Measurements from ENCODE around the gene INTS3. TPM values are rescaled to one million over a fixed set of nuclear protein-coding genes. Genes with fewer than 3 reads are reported as not detected.

Gene INTS3, protein sequence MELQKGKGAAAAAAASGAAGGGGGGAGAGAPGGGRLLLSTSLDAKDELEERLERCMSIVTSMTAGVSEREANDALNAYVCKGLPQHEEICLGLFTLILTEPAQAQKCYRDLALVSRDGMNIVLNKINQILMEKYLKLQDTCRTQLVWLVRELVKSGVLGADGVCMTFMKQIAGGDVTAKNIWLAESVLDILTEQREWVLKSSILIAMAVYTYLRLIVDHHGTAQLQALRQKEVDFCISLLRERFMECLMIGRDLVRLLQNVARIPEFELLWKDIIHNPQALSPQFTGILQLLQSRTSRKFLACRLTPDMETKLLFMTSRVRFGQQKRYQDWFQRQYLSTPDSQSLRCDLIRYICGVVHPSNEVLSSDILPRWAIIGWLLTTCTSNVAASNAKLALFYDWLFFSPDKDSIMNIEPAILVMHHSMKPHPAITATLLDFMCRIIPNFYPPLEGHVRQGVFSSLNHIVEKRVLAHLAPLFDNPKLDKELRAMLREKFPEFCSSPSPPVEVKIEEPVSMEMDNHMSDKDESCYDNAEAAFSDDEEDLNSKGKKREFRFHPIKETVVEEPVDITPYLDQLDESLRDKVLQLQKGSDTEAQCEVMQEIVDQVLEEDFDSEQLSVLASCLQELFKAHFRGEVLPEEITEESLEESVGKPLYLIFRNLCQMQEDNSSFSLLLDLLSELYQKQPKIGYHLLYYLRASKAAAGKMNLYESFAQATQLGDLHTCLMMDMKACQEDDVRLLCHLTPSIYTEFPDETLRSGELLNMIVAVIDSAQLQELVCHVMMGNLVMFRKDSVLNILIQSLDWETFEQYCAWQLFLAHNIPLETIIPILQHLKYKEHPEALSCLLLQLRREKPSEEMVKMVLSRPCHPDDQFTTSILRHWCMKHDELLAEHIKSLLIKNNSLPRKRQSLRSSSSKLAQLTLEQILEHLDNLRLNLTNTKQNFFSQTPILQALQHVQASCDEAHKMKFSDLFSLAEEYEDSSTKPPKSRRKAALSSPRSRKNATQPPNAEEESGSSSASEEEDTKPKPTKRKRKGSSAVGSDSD
- total RNA-seq (2014; rRNA removed; shearing (Covaris generic)) = 20.7 and 21.1 TPM in 2 replicates

DNA sequence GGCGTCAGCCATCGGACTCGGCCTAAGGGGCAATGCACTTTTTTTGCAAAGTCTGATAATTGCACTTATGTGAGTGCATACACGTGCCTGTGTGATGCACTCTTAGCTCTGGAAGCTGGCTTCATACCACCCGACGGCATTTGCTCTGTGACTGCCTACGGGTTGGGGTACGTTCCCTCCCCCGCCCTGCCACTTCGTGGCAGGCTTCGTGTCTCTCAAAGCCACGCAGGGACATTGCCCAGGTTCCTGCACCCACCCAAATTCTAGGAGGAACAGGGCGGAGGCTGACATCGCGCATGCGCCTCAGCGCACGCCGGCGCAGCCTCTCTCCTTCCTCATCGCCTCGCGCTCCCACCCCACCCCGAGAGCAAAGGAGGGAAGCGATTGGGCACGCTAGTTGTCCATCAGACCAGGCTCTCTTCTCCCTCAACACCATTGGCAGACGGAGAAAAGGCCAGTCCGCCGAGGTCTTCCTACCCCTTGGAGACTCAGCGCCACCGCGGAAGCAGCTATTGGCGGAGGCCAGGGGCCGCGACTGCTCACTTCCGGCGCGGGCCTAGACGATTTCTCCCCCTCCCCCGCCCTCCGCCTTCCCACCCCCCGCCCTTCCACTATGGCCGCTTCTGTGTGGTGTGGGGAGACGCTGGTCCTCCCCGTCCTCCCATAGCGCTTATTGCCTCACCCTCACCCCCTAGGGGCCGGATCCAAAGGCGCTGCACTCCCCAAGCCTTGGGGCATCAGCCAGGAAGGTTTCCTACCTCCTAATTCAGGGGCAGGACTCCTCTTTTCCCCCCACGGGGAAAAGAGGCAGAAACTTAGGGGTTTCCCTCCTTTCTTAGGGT lies at the start of gene INTS3:
INTS3 (plus strand) TSS at position 588 of the 842 bp plus-strand sequence. CDS start 585 bp downstream, outside the sequence.
- in situ Hi-C loops (cut with HindIII; ENCODE audit: low sequenced_read_pairs) = no loop called here
- peak; percentile 100 for DNase-seq (ENCODE audit: low spot score)

DNA sequence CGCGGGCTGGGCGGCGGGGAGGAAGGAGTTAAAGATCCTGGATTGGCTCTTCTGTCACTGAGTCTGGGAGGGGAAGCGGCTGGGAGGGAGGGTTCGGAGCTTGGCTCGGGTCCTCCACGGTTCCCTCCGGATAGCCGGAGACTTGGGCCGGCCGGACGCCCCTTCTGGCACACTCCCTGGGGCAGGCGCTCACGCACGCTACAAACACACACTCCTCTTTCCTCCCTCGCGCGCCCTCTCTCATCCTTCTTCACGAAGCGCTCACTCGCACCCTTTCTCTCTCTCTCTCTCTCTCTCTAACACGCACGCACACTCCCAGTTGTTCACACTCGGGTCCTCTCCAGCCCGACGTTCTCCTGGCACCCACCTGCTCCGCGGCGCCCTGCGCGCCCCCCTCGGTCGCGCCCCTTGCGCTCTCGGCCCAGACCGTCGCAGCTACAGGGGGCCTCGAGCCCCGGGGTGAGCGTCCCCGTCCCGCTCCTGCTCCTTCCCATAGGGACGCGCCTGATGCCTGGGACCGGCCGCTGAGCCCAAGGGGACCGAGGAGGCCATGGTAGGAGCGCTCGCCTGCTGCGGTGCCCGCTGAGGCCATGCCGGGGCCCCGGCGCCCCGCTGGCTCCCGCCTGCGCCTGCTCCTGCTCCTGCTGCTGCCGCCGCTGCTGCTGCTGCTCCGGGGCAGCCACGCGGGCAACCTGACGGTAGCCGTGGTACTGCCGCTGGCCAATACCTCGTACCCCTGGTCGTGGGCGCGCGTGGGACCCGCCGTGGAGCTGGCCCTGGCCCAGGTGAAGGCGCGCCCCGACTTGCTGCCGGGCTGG lies 49.1 kb upstream of the INTS3 start, which contains the start of gene NPR1:
NPR1 (plus strand) TSS at position 170 of the 818 bp plus-strand sequence; CDS start at position 591, 421 bp downstream.
- peak; percentile 24 for DNase-seq (ENCODE audit: low spot score)
- in situ Hi-C loops (cut with HindIII; ENCODE audit: low sequenced_read_pairs) = no loop called here

DNA sequence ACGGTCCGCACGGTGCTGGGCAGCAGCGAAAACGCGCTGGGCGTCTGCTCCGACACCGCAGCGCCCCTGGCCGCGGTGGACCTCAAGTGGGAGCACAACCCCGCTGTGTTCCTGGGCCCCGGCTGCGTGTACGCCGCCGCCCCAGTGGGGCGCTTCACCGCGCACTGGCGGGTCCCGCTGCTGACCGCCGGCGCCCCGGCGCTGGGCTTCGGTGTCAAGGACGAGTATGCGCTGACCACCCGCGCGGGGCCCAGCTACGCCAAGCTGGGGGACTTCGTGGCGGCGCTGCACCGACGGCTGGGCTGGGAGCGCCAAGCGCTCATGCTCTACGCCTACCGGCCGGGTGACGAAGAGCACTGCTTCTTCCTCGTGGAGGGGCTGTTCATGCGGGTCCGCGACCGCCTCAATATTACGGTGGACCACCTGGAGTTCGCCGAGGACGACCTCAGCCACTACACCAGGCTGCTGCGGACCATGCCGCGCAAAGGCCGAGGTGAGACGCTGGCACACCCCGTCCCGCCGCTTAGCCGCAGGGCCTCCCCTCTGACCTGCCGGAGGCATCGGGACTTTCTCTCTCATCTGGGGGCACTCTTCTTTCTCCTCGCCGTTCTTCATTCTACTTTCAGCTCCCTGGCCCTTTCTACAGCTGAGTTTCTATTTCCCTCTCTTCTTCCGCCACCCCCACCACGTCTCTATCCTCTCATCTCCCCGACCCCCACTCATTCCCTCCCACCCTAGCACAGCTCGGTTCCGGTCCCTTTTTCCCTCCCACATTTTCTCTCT lies 48.3 kb upstream of the INTS3 start:
- in situ Hi-C loops (cut with HindIII; ENCODE audit: low sequenced_read_pairs) = loop anchor here (10.0 kb wide), 1 partner anchor 65 kb away; no protein-coding TSS in a partner anchor
- no peak for DNase-seq (ENCODE audit: low spot score)

DNA sequence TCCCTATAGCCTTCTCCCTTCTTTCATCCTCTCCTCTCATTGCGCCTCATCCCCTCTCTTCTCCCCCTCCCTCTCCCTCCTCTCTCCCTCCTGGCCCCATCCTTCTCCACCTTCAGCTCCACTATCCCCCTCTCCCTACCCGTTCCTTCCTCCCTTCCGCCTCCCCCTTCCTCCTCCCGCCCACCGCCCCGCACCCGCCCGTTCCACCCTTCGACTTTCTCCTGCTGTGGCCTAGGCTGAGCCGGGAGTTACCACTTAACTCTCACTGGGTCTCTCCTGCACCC lies 47.8 kb upstream of the INTS3 start:
- in situ Hi-C loops (cut with HindIII; ENCODE audit: low sequenced_read_pairs) = loop anchor here (10.0 kb wide), 1 partner anchor 65 kb away; no protein-coding TSS in a partner anchor
- DNase-seq (ENCODE audit: low spot score) = no peak

DNA sequence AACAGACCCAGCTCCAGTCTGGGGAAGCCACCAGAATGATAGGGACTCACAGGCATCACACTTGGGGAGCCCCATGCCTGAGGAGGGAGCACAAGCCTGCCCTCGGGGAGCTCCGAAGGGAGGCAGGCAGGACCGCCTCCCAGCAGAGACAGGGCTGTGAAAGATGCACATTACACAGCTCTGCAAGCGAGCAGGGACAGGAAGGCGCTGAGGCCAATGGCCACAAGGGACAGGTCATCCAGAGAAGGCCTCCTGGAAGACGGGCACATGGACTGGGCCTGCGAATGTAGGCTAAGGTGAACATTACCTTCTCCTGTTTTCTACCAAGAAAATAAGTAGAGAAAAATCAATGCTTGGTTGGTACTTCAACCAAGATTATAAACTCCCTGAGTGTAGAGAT lies 45.1 kb upstream of the INTS3 start:
- in situ Hi-C loops (cut with HindIII; ENCODE audit: low sequenced_read_pairs) = loop anchor here (10.0 kb wide), 1 partner anchor 62 kb away; no protein-coding TSS in a partner anchor

DNA sequence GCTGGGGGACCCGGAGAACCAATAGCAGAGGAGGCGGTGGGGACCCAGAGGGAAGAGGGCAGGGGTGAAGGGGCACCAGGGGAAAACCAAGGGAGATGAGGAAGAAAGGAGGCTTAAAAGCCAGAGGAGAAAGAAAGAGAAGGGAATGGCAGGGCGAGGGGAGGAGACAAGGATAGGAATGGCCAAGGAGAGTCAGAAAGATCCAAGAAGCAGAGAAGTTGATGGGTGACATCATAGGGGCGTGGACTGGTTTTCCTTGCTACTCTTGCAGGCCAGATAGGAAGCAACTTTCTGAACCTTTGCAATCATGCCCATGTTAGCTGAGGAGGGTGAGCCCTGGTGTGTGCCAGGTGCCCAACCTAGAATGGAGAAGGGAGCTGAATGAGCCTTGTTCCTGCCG lies 44.0 kb upstream of the INTS3 start:
- DNase-seq (ENCODE audit: low spot score) = no peak
- in situ Hi-C loops (cut with HindIII; ENCODE audit: low sequenced_read_pairs) = loop anchor here (10.0 kb wide), 1 partner anchor 61 kb away; no protein-coding TSS in a partner anchor

More for the DNA sequence above, 45.1 kb upstream of the INTS3 start:
- no peak for DNase-seq (ENCODE audit: low spot score)

DNA sequence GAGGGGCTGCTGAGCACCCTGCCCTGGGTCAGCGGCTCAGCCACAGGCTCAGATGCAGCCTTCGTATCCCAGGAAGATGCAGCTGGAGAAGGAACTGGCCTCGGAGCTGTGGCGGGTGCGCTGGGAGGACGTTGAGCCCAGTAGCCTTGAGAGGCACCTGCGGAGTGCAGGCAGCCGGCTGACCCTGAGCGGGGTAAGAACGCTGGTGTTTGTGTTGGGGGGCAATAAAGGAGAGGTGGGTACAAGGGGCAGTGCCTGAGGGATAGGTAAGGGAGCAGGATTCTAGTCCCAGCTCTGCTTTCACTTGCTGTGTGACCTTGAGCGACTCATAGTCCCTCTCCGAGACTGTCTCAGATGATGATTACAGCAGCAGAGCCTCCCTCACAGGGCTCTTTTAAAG lies 43.0 kb upstream of the INTS3 start:
- in situ Hi-C loops (cut with HindIII; ENCODE audit: low sequenced_read_pairs) = loop anchor here (10.0 kb wide), 1 partner anchor 60 kb away; no protein-coding TSS in a partner anchor
- DNase-seq (ENCODE audit: low spot score) = no peak

DNA sequence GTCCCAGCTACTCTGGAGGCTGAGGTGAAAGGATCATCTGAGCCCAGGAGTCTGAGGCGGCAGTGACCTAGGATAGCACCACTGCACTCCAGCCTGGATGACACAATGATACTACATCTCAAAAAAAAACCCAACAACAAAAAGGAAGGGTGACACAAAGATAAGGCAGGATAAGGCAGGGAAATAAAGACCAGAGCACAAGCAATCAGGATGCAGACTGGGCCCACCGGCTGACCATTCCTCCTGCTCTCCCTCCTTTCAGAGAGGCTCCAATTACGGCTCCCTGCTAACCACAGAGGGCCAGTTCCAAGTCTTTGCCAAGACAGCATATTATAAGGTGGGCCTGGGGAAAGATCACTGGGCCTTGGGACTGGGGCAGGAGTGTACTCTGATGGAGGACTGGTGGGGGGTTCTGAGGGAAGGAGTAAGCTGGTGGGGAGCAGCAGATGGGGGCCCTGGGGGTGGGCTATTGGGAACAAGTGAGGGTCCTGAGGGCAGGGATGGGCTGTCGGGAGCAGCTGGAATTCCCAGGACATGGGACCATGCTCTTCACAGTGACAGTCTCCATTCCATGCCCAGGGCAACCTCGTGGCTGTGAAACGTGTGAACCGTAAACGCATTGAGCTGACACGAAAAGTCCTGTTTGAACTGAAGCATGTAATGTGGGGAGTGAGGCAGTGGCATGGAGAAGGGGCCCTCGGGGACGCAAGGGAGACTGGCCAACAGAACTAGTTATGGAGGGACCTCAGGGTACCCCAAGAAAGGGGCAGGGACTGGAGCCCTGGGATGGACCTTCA lies 42.1 kb upstream of the INTS3 start:
- in situ Hi-C loops (cut with HindIII; ENCODE audit: low sequenced_read_pairs) = loop anchor here (10.0 kb wide), 1 partner anchor 59 kb away; no protein-coding TSS in a partner anchor
- DNase-seq (ENCODE audit: low spot score) = no peak

DNA sequence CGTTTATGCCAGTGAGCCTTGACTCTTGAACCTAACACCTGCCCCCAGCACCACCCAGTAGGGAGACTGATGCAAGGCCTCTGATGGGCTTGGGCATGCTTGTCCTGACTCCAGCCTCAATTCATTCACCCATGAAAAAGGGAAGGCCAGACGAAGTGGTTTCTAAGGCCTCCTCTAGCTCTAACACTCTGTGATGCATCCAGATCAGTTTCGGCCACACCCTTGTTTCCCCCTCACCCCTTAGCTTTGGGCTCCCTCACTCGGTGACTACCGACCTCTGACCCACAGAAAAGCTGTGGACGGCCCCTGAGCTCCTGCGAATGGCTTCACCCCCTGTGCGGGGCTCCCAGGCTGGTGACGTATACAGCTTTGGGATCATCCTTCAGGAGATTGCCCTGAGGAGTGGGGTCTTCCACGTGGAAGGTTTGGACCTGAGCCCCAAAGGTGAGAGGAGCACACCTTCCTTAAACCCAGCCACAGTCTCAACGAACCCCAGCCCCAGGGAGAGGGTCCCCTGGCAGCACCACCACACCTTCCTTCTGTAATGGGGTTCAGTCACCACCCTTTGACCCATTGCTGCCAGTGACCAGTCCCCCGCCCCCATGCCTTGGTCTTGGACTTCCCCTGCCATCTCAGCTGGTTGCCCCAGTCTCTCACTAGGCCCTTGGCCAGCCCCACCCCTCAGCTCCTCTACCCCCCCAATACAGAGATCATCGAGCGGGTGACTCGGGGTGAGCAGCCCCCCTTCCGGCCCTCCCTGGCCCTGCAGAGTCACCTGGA lies 40.3 kb upstream of the INTS3 start:
- in situ Hi-C loops (cut with HindIII; ENCODE audit: low sequenced_read_pairs) = loop anchor here (10.0 kb wide), 1 partner anchor 57 kb away; no protein-coding TSS in a partner anchor
- DNase-seq (ENCODE audit: low spot score) = no peak

DNA sequence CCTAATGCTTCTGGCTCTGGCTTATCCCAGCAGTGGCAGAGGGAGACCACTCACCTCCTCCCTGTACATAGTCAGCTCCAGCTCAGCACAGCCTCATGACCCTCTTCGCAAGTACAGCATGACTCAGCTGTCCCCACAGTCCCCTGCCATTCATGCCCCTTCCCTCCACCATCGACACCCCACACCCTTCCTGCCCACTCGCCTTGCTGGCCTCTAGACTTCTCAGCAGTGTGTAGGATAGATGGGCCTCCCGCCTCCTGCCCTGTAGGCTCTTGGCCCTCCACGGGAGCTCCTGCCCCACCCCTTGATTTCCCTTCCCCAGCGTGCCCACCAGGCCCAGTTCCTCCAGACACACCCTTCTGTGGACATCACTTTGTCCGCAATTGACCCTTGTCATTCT lies 39.6 kb upstream of the INTS3 start:
- DNase-seq (ENCODE audit: low spot score) = no peak
- in situ Hi-C loops (cut with HindIII; ENCODE audit: low sequenced_read_pairs) = loop anchor here (10.0 kb wide), 1 partner anchor 57 kb away; no protein-coding TSS in a partner anchor

DNA sequence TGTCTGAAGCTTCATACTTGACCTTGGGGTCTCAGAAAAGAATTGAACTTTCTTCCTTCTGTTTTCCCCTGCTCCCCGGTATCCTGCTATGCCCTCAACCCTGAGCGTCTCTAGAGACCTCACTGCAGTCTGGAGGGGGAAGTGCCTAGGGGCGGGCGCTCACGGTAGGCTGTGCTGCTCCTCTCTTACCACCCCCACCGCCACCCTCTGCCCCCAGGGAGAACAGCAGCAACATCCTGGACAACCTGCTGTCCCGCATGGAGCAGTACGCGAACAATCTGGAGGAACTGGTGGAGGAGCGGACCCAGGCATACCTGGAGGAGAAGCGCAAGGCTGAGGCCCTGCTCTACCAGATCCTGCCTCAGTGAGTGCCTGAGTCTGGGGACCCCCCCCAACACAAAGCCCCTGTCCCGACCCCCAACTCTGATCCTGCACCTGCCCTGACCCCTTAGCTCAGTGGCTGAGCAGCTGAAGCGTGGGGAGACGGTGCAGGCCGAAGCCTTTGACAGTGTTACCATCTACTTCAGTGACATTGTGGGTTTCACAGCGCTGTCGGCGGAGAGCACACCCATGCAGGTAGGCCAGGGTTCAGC lies 39.0 kb upstream of the INTS3 start:
- in situ Hi-C loops (cut with HindIII; ENCODE audit: low sequenced_read_pairs) = loop anchor here (10.0 kb wide), 1 partner anchor 56 kb away; no protein-coding TSS in a partner anchor
- DNase-seq (ENCODE audit: low spot score) = no peak

DNA sequence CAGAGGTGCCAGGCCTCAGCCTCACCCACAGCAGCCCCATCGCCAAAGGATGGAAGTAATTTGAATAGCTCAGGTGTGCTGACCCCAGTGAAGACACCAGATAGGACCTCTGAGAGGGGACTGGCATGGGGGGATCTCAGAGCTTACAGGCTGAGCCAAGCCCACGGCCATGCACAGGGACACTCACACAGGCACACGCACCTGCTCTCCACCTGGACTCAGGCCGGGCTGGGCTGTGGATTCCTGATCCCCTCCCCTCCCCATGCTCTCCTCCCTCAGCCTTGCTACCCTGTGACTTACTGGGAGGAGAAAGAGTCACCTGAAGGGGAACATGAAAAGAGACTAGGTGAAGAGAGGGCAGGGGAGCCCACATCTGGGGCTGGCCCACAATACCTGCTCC lies 34.4 kb upstream of the INTS3 start:
- in situ Hi-C loops (cut with HindIII; ENCODE audit: low sequenced_read_pairs) = no loop called here
- no peak for DNase-seq (ENCODE audit: low spot score)

DNA sequence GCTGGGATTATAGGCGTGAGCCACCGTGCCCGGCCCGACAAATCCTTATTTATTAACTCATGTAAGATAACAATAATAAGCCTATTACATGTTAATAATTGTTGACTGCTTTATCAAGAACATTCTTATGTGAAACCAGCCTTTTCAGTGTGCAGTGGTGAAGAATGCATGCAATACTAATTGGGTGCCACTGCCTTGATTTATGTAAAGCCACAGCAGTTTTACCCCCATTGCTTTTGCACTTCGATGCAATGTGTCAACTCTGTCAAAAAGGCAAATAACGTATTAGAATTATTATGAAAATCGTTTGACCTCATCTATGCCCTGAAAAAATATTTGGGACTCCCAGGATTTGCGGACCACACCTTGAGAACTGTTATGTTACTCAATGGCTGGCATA lies 31.1 kb upstream of the INTS3 start:
- in situ Hi-C loops (cut with HindIII; ENCODE audit: low sequenced_read_pairs) = no loop called here
- DNase-seq (ENCODE audit: low spot score) = no peak

DNA sequence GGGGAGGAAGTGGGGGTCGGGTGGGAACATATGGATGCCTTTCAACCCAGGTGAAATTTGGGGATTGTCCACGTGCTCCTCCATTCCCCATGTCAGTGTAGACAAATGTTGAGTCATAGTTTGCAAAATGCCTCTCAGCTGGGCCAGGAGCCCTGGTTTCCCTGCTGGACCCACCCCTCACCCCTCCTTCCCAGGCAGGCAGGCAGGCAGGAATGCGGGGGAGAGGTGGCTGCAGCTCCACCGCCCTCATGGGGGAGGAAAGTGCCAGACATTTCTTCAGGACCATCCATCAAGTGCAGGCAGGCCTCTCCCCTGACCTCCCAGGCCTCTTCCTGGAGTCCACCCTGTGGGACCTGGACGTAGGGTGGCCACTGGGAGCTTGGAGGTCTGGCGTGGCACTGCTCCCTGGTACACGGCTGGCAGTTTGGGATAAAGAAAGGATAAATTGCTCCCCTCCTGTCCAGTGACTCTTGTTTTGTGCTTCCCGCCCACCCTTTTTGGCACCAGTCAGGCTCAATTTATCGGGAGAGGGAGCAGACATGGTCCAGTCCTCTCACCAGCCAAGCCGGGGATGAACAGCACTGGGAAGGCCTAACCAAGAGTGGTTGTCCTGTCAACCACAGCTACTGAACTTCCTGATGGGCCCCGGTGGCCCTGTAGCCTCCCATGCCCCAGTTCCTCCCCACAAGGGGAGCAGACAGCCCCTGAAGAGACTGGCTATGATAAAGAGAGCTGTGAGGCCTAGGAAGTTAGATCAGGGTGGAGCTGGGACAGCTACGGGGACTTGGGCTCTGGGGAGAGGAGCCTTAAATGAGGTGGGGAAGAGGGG lies 30.4 kb upstream of the INTS3 start:
- in situ Hi-C loops (cut with HindIII; ENCODE audit: low sequenced_read_pairs) = no loop called here
- no peak for DNase-seq (ENCODE audit: low spot score)

All from G401 (cell line).